ENCODE results near the gene MAST4.
"Not testable (repeated sequence)": the region's sequence is repeated elsewhere in the genome, so short reads cannot be mapped to it uniquely, and the experiment has no call there.

The MAST4 gene

DNA sequence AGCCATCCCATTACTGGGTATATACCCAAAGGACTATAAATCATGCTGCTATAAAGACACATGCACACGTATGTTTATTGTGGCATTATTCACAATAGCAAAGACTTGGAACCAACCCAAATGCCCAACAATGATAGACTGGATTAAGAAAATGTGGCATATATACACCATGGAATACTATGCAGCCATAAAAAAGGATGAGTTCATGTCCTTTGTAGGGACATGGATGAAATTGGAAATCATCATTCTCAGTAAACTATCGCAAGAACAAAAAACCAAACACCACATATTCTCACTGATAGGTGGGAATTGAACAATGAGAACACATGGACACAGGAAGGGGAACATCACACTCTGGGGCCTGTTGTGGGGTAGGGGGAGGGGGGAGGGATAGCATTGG lies 577.2 kb downstream of the MAST4 start:
- DNase-seq, result not testable (repeated sequence)

GRCh38 chr5:67173959-67174358 lies 577.8 kb downstream of the MAST4 start:
- no peak for DNase-seq

GRCh38 chr5:67176936-67177335 lies 580.7 kb downstream of the MAST4 start:
- no peak for DNase-seq

GRCh38 chr5:67178085-67178484 lies 581.9 kb downstream of the MAST4 start:
- DNase-seq, result no peak

- DNase-seq, result no peak
Measured at GRCh38 chr5:67178966-67179365, 582.8 kb downstream of the MAST4 start.

GRCh38 chr5:67179697-67180361 lies 583.6 kb downstream of the MAST4 start:
- DNase-seq, result no peak

DNA sequence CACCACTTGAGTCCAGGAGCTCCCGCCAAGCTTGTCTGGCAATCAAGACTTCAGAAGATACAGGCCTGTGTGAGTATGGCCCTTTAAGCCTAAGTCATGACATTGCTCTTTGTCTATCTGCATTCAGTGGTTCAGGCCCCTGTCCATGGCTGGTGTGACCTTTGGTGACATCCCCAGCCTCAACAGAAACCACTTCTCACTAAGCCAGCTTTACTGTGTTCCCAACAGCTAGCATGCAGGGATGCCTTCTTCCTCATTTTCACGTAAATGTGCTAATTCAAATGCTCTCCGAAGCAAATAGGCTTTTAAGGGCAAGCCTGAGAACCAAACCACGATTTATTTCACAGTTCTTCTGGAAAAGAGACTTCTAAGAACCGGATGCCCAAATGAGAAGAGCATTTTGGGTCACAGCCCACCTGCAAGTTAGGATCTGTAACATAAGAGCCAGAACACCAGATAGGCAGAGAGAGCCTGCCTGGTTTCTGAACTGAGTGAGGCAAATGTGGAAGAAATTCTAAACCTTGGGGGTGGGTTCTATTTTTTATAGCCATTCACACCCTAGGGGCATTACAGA lies 585.5 kb downstream of the MAST4 start:
- no peak for DNase-seq

- no peak for DNase-seq
Measured at GRCh38 chr5:67182301-67182790, 586.2 kb downstream of the MAST4 start.

DNA sequence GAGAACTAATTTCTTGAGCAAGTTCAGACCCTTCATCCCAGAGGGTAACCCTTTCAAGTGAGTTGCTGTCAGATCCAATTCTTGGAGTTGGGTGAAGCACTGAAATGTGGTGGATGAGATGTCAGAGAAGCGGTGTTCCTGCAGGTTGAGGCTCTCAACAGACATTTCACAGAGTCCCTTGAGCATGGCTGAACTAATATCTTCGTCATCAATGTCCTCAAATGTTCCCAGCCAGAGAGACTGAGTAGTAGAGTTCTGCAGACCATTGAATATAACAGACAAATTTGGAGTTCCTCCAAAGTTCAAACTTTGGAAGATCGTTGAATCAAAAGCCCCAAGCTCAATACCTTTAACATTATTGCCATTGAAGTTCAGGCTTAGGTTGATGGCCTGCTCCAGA lies 587.7 kb downstream of the MAST4 start:
- DNase-seq, result no peak

- no peak for DNase-seq
Measured at GRCh38 chr5:67187006-67187715, 591.0 kb downstream of the MAST4 start.

GRCh38 chr5:67188274-67189078 lies 592.3 kb downstream of the MAST4 start:
- DNase-seq, result no peak

DNA sequence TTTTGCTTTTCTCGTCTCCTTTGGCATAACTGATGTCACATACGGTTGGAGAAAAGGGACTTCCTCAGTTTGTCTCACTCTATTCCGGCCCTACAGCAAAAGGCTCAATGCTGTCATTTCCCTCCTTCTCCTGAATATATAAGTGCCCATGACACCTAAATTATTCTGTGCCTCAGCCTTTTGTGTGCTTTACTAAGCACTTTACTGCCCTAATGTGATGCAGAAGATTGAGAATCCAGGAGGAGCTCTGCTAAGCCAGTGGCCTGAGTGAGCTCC lies 592.8 kb downstream of the MAST4 start:
- DNase-seq, result no peak

GRCh38 chr5:67189931-67190330 lies 593.7 kb downstream of the MAST4 start:
- DNase-seq, result no peak

DNA sequence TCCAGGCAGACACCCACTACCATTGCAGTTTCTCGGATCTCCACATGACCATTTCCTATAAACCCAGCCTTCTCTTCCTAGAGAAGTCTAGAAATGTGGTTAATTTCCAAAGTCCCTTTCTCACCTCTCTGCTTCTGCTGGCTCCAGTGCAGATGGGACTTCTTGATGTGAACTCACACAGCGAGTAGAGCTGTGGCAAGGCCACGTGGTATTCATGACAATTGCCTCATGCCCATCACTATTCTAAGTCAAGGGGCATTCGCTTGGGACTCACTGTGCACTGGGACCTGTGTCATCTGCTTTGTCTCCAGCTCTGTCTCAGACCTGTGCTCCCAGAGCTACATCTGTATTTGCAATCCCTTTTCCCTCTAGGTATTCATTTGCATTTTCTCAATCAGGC lies 594.2 kb downstream of the MAST4 start:
- DNase-seq, result no peak

GRCh38 chr5:67190861-67191260 lies 594.7 kb downstream of the MAST4 start:
- DNase-seq, result no peak

GRCh38 chr5:67192719-67193438 lies 596.7 kb downstream of the MAST4 start:
- DNase-seq, result no peak

DNA sequence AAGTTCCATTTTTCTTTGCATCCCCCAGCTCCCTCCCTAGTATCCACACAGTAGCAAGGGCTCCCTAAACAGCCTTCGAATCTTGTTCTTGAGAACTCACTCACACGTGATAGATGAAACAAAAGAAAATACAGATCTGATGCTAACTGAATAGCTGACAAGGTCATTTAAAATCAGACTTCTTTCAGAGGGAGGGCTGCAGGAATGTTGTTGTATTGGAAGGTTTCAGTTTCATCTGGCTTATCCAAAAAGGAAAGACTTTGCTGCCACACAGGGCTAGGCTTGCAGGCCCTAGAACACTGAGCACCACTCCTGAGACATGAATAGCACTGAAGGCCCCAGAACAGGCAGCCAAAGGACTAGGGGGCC lies 597.2 kb downstream of the MAST4 start:
- DNase-seq, result no peak

DNA sequence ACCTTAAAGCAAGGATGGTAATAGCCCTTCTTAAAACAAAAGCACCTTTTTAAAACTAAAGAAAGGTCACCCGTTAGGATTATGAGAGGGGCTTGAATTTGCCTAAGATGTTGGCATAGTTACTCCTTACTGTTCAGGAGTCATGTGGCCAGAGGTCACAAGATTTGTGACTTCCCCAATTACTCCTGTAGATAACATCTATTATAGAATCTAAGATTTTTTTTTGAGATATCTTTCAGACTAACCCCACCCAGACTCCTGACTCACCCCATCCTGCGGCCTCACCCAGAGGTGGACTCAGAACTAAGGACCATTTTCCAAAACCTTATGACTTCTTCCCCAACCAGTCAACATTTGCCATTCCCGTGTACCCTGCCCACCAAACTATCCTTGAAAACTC lies 598.0 kb downstream of the MAST4 start:
- DNase-seq, result no peak

GRCh38 chr5:67195406-67196275 lies 599.4 kb downstream of the MAST4 start:
- no peak for DNase-seq

DNA sequence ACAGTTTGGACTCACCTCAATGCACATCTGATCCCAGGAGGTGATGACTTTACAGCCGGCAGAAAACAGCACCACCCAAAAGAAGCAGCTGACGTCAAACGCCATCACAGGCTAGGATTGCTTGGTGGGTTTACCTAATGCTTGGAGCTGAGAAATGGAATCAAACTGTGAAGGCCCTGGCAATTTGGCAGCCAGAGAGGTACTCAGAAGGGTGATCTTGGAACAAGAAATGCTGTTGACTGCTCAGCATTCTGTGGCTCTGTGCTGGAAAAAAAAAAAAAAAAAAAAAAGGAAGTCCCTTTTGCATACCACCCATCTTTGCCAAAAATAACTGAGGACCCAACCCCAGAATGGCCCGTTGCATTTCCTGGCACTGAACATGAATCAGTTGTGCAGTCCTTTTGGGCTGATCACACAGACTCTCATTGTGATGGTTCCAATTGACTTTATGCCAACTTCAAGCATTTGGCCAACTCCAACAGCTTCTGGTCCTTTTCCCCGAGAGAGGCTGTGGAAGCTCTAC lies 600.4 kb downstream of the MAST4 start, which contains the start of gene CD180:
CD180 (minus strand) TSS at position 263 of the 523 bp plus-strand sequence; CDS start at position 105, 158 bp downstream.
- DNase-seq, result no peak

DNA sequence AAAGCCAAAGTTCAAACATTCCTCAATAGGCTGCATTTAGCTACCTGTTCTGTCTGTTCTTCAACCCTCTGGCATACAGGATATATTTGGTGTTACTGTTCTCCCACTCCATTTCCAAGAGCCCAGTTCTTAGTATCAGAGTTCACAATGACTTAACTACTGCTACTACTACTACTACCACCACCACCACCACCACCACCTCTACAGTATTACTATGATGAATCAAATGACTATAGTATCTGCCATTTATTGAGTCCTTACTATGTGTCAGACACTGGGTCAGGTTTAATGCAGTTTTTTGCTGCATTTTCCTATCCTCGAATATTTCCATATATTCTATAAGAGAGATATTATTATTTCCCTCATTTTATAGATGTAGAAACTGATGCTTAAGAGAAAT lies 601.3 kb downstream of the MAST4 start:
- no peak for DNase-seq
